GM18861 (cell line): Measurements from ENCODE around the gene WNT6.

Source experiments
- ATAC-seq: cut with Tn5 transposase; IDR thresholded peaks from one replicate; pipeline ENCODE4 v1.9.1; 2021; ENCODE audit not compliant: unreplicated experiment

WNT6 gene

DNA sequence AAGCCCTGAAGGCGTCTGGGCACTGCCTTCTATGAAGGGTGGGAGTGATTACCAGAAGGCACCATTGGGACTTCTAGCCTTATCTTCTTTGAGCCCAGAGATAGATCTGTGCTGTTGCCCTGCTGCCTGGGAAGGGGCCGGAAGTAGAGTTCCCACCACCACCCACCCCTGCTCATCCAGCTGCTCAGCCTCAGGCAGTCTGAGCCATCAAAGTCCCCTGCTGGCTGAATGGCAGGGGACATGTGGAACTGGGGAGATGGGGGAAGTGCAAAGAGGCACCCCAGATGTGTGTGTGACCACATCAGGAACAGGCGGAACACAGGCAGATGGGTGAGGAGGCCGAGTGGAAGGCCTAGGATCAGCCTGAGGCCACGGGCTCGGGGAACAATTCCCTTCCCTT lies 17.7 kb downstream of the WNT6 start:
- ATAC-seq: no peak

GRCh38 chr2:218877891-218878290 lies 18.3 kb downstream of the WNT6 start:
- no peak for ATAC-seq

GRCh38 chr2:218878486-218878885 lies 18.9 kb downstream of the WNT6 start:
- no peak for ATAC-seq

- no peak for ATAC-seq
Observed at GRCh38 chr2:218878926-218879761, 19.5 kb downstream of the WNT6 start.

DNA sequence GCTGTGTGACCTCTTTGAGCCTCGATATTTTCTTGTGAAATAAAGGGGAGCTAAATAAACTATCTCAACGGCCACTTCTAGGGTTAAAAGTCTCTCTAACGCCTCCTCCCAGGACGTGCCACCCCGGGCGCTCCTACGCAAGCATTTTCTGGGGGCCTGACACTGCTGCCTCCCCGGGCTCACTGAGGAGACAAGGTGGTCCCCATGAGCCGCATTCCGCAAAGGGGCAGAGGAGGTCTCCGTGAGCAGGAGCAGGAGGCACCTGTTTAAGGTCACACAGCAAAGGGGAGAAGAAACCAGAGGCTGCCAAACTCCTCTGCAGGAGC lies 20.1 kb downstream of the WNT6 start:
- ATAC-seq: no peak

GRCh38 chr2:218880102-218880858 lies 20.7 kb downstream of the WNT6 start, which contains the start of gene WNT10A:
Gene WNT10A, plus strand, starts transcription at chr2:218880852. Its CDS starts 144 bp downstream, at chr2:218880996.
- peak; percentile 52 for ATAC-seq

- no peak for ATAC-seq
Observed at GRCh38 chr2:218880859-218881594, 21.4 kb downstream of the WNT6 start.

DNA sequence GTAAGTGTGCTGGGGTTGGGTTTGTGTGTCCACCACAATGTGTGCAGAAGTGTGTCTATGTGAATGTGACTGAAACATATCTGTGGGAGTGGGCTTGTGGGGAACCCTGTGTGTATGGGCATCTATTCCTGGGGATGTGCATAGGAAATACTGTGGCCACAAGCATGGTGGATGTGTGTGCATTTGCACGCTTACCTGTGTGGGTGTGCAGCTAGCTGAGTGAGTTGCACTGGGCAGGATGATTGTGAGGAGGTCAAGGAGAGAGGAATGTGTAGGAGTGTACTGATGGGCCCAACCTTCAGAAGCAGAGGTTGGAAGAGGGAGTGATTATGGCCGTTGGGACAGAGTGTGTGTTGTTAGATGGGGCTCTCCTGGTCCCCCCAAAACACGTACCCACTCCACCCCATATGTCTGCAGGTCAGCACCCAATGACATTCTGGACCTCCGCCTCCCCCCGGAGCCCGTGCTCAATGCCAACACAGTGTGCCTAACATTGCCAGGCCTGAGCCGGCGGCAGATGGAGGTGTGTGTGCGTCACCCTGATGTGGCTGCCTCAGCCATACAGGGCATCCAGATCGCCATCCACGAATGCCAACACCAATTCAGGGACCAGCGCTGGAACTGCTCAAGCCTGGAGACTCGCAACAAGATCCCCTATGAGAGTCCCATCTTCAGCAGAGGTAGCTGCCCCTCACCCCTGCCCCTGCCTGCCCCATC lies 22.3 kb downstream of the WNT6 start:
- no peak for ATAC-seq

DNA sequence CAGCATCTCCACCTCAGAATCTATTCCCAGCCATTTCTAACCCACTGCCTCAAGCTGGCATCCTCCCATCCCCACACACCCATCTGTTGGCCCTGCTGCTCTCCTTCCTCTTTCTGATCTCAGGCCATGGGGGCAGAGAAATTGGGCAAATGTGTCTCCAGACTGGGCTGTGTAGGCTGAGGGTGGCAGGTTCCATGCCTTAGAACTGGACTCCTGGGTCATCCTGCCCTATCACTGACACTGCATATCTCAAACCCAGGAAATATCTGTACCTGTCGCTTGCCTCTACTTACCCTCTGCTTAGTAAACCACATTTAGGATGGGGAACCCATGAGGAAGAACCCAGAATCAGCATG lies 22.8 kb downstream of the WNT6 start:
- no peak for ATAC-seq

DNA sequence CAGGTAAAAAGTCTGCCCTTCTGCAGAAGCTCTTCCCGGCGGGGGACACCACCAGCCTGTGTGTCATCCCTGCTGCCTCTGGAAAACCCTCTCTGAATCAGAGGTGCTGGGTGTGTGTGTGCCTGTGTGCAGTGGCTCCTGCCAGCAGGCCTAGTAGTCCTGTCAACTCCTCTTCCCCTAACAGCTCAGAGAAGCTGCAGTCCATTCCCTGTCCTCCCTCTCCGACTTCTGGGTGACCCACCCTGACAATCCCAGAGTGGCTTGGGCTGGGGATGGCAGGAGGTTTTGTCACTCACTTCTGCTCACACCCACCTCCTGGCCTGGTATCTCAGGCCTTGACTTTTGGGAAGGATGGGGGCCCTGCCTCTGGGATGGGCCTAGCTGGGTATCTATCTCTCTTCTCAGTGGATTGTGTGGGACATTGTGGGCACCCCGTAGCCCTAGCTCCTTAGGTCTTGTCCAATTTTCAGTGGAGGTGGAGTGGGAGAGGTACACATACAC lies 23.3 kb downstream of the WNT6 start:
- ATAC-seq: no peak

- ATAC-seq: no peak
Observed at GRCh38 chr2:218883491-218884490, 24.2 kb downstream of the WNT6 start.

GRCh38 chr2:218884519-218884918 lies 24.9 kb downstream of the WNT6 start:
- no peak for ATAC-seq

GRCh38 chr2:218885981-218886947 lies 26.7 kb downstream of the WNT6 start:
- ATAC-seq: peak; percentile 64

DNA sequence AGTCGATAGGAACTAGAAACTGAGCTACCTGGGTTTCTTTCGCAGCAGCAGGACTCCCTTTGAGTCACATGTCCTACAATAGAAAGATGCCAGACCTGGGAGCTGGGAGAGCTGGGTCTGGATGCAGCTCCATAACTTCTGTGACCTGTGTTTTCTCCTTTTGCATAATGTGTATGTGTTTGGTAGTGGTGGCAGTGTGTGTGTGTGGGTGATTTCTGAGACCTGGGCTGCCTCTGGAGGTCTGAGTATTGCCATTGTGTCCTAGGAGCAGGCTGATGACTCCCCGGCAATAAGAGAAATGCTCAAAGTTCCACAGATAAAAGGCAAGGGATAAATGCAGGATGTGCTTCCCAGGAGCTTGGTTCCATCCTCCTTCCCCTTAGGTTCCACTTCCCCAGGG lies 27.5 kb downstream of the WNT6 start:
- ATAC-seq: no peak

- no peak for ATAC-seq
Observed at GRCh38 chr2:218888341-218888740, 28.7 kb downstream of the WNT6 start.

DNA sequence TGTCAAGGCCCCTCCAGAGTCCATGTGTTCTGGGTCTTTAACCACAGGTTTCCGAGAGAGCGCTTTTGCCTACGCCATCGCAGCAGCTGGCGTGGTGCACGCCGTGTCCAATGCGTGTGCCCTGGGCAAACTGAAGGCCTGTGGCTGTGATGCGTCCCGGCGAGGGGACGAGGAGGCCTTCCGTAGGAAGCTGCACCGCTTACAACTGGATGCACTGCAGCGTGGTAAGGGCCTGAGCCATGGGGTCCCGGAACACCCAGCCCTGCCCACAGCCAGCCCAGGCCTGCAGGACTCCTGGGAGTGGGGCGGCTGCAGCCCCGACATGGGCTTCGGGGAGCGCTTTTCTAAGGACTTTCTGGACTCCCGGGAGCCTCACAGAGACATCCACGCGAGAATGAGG lies 30.3 kb downstream of the WNT6 start:
- no peak for ATAC-seq

GRCh38 chr2:218890369-218890768 lies 30.8 kb downstream of the WNT6 start:
- ATAC-seq: no peak

GRCh38 chr2:218891275-218892135 lies 31.9 kb downstream of the WNT6 start:
- ATAC-seq: no peak
